Measurements from ENCODE around the gene VEZF1. TPM values are rescaled to one million over a fixed set of nuclear protein-coding genes. Genes with fewer than 3 reads are reported as not detected.

VEZF1 gene
- total and polyA plus RNA-seq, 2 experiments from 2014 or later, result 20.9 to 57.3 TPM

- peaks cover 29% of the 10 kb centered on the region for H3K4me1 ChIP-seq (ENCODE audit: insufficient read depth)
- H3K9me3 ChIP-seq (ENCODE audit: low read depth), result no peaks in the 10 kb centered on the region
- no peaks in the 10 kb centered on the region for H3K9me2 ChIP-seq (replicated peaks; ENCODE audit: insufficient read depth)
- H3K27me3 ChIP-seq, result no peaks in the 10 kb centered on the region
- H3K4me2 ChIP-seq, result peak overlapping the region; percentile 92
- TF ChIP-seq CTCF (IDR thresholded peaks at IDR 0.05; ENCODE audit: poor library complexity), result no peak
- no peak for TF ChIP-seq EZH2phosphoT487 (IDR thresholded peaks at IDR 0.05; ENCODE audit: low read depth, severe bottlenecking, unreplicated experiment)
- no peak for TF ChIP-seq EZH2 (IDR thresholded peaks at IDR 0.05; ENCODE audit: borderline replicate concordance)
- no peak overlapping the region for H3K4me3 ChIP-seq
- peaks cover 76% of the 10 kb centered on the region for H3K79me2 ChIP-seq
- H2AFZ ChIP-seq, result no peak overlapping the region
- H3K27ac ChIP-seq, result no peak overlapping the region
- no peak for DNase-seq (ENCODE audit: low spot score)
- H3K36me3 ChIP-seq (replicated peaks; ENCODE audit: insufficient read depth, low read depth), result peaks cover 12% of the 10 kb centered on the region
- WGBS (ENCODE audit: low lambda C conversion rate, missing lambda C conversion rate), result 94% methylated on average over 3 of the region's 3 CpGs
- H4K20me1 ChIP-seq (ENCODE audit: insufficient read depth, poor library complexity, severe bottlenecking), result peaks cover 63% of the 10 kb centered on the region
These were observed 16.0 kb upstream of the VEZF1 start for GRCh38 chr17:58004060-58004459.

GRCh38 chr17:58002973-58003372, 14.9 kb upstream of the VEZF1 start:
- TF ChIP-seq EZH2phosphoT487 (IDR thresholded peaks at IDR 0.05; ENCODE audit: low read depth, severe bottlenecking, unreplicated experiment) (no peak), EZH2 (IDR thresholded peaks at IDR 0.05; ENCODE audit: borderline replicate concordance) (no peak), CTCF (IDR thresholded peaks at IDR 0.05; ENCODE audit: poor library complexity) (no peak)
- Histone ChIP-seq H3K9me2 (replicated peaks; ENCODE audit: insufficient read depth) (no peaks in the 10 kb centered on the region), H3K27me3 (no peaks in the 10 kb centered on the region), H3K27ac (no peak overlapping the region), H2AFZ (no peak overlapping the region), H3K79me2 (peaks cover 75% of the 10 kb centered on the region), H3K36me3 (replicated peaks; ENCODE audit: insufficient read depth, low read depth) (peaks cover 12% of the 10 kb centered on the region), H3K4me2 (peak overlapping the region; percentile 92), H3K9me3 (ENCODE audit: low read depth) (no peaks in the 10 kb centered on the region), H3K4me3 (no peak overlapping the region), H4K20me1 (ENCODE audit: insufficient read depth, poor library complexity, severe bottlenecking) (peaks cover 64% of the 10 kb centered on the region), H3K4me1 (ENCODE audit: insufficient read depth) (peaks cover 29% of the 10 kb centered on the region)
- 88% methylated on average over 2 of the region's 2 CpGs for WGBS (ENCODE audit: low lambda C conversion rate, missing lambda C conversion rate)
- no peak for DNase-seq (ENCODE audit: low spot score)

GRCh38 chr17:58002154-58002948, 14.3 kb upstream of the VEZF1 start:
- Histone ChIP-seq H4K20me1 (ENCODE audit: insufficient read depth, poor library complexity, severe bottlenecking) (peaks cover 64% of the 10 kb centered on the region), H3K27ac (peak overlapping the region; percentile 2), H3K9me3 (ENCODE audit: low read depth) (no peaks in the 10 kb centered on the region), H3K4me3 (no peak overlapping the region), H3K4me2 (no peak overlapping the region), H3K27me3 (no peaks in the 10 kb centered on the region), H3K9me2 (replicated peaks; ENCODE audit: insufficient read depth) (no peaks in the 10 kb centered on the region), H3K36me3 (replicated peaks; ENCODE audit: insufficient read depth, low read depth) (peaks cover 12% of the 10 kb centered on the region), H3K4me1 (ENCODE audit: insufficient read depth) (peaks cover 29% of the 10 kb centered on the region), H3K79me2 (peaks cover 74% of the 10 kb centered on the region), H2AFZ (no peak overlapping the region)
- DNase-seq (ENCODE audit: low spot score), result no peak
- TF ChIP-seq CTCF (IDR thresholded peaks at IDR 0.05; ENCODE audit: poor library complexity) (no peak), EZH2phosphoT487 (IDR thresholded peaks at IDR 0.05; ENCODE audit: low read depth, severe bottlenecking, unreplicated experiment) (no peak), EZH2 (IDR thresholded peaks at IDR 0.05; ENCODE audit: borderline replicate concordance) (no peak)
- 85% methylated on average over 4 of the region's 4 CpGs for WGBS (ENCODE audit: low lambda C conversion rate, missing lambda C conversion rate)
